Activated CD8-positive, alpha-beta memory T cell treated with anti-CD3 and anti-CD28 coated beads for 1 hour (primary cell): ENCODE results near the gene CELSR1.
"Not testable (repeated sequence)": the region's sequence is repeated elsewhere in the genome, so short reads cannot be mapped to it uniquely, and the experiment has no call there.

Experiments used
- DNase-seq, 2 donors: peaks; one replicate each; pipeline ENCODE4 v3.0.0-alpha.2; 2020; ENCODE audit warnings: low read depth in 1 of 2; ENCODE audit errors: extremely low read depth in 1 of 2

CELSR1 gene

GRCh38 chr22:46402505-46402904 lies 134.9 kb downstream of the CELSR1 start:
- DNase-seq = no peak

- DNase-seq = no peak
Observed at GRCh38 chr22:46401370-46401769, 136.1 kb downstream of the CELSR1 start.

GRCh38 chr22:46399251-46400024 lies 138.0 kb downstream of the CELSR1 start:
- DNase-seq = no peak

- DNase-seq = no peak
Observed at GRCh38 chr22:46397951-46398350, 139.5 kb downstream of the CELSR1 start.

- DNase-seq = no peak
Observed at GRCh38 chr22:46397514-46397913, 139.9 kb downstream of the CELSR1 start.

- DNase-seq = not testable (repeated sequence)
Observed at GRCh38 chr22:46397049-46397448, 140.4 kb downstream of the CELSR1 start.

- no peak for DNase-seq
Observed at GRCh38 chr22:46395145-46395544, 142.3 kb downstream of the CELSR1 start.

GRCh38 chr22:46394622-46395021 lies 142.8 kb downstream of the CELSR1 start:
- DNase-seq = no peak

GRCh38 chr22:46393873-46394272 lies 143.5 kb downstream of the CELSR1 start:
- no peak for DNase-seq

- DNase-seq = no peak
Observed at GRCh38 chr22:46392137-46392844, 145.1 kb downstream of the CELSR1 start.

GRCh38 chr22:46391486-46392136 lies 145.8 kb downstream of the CELSR1 start:
- DNase-seq = no peak

- no peak for DNase-seq
Observed at GRCh38 chr22:46390652-46391301, 146.6 kb downstream of the CELSR1 start.

GRCh38 chr22:46390105-46390651 lies 147.2 kb downstream of the CELSR1 start:
- DNase-seq = no peak

- DNase-seq = no peak
Observed at GRCh38 chr22:46389081-46389480, 148.3 kb downstream of the CELSR1 start.

- DNase-seq = no peak
Observed at GRCh38 chr22:46388647-46389046, 148.8 kb downstream of the CELSR1 start.

GRCh38 chr22:46387748-46388147 lies 149.7 kb downstream of the CELSR1 start:
- DNase-seq = no peak

- DNase-seq = no peak
Observed at GRCh38 chr22:46386312-46386711, 151.1 kb downstream of the CELSR1 start.

GRCh38 chr22:46382524-46382923 lies 154.9 kb downstream of the CELSR1 start:
- DNase-seq = no peak

GRCh38 chr22:46381731-46382130 lies 155.7 kb downstream of the CELSR1 start:
- no peak for DNase-seq

GRCh38 chr22:46381142-46381541 lies 156.3 kb downstream of the CELSR1 start:
- DNase-seq = no peak

GRCh38 chr22:46380581-46380980 lies 156.8 kb downstream of the CELSR1 start:
- no peak for DNase-seq
